HUES64 (cell line): ENCODE data around the gene SLC2A9.
"Not testable (repeated sequence)": the region's sequence is repeated elsewhere in the genome, so short reads cannot be mapped to it uniquely, and the experiment has no call there.

Experiments
- H3K27ac ChIP-seq: 2 replicates; pipeline ENCODE4 v1.7.0; 2013; ENCODE audit warnings: low read depth, low read length, inconsistent platforms
- H3K27me3 ChIP-seq: 2 replicates; pipeline ENCODE4 v1.6.1; 2013; ENCODE audit warnings: mild to moderate bottlenecking, low read length; ENCODE audit not compliant: insufficient read depth
- H3K36me3 ChIP-seq: 2 replicates; pipeline ENCODE4 v1.6.1; 2013; ENCODE audit warnings: mild to moderate bottlenecking, low read length; ENCODE audit not compliant: insufficient read depth
- H3K4me1 ChIP-seq: 2 replicates; pipeline ENCODE4 v1.6.1; 2013; ENCODE audit warnings: mild to moderate bottlenecking, low read length, moderate library complexity; ENCODE audit not compliant: insufficient read depth
- H3K4me3 ChIP-seq: 2 replicates; pipeline ENCODE4 v1.5.1; 2013; ENCODE audit warnings: mild to moderate bottlenecking, low read length, moderate library complexity
- H3K9ac ChIP-seq: 2 replicates; pipeline ENCODE4 v1.6.1; 2013; ENCODE audit warnings: mild to moderate bottlenecking, low read depth, low read length
- H3K9me3 ChIP-seq: 2 replicates; pipeline ENCODE4 v1.6.1; 2013; ENCODE audit warnings: low read depth, low read length; ENCODE audit not compliant: insufficient read depth
- WGBS: fragments of 150-250, 120-280 bp; methylation state at CpG from one replicate; pipeline ENCODE4 v1.1.7; 2013; ENCODE audit warnings: missing lambda C conversion rate; 5-methylcytosine and 5-hydroxymethylcytosine counted together

Gene SLC2A9

DNA sequence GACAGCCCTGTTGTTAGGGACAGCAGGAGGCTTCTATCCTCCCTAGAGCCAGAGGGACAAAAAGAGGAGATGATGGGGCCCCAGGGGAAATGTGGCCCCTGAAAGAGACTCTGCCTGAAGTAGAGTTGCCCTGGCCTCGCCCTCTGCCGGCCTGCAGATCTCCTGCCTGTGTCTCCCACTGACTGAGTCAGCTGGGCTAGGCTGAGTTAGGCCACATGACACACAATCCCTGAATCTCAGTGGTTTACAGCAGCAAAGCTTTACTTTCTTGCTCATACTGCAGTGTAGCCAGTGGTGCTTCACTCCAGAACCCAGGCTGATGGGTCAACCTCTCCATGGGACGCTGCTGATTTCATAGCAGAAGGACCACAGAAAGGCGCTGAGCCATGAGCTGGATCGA is 216.4 kb downstream of the SLC2A9 start:
- Histone ChIP-seq H3K4me1 (0 out of 2 replicates have a peak, but pooled peaks cover 8% of the 10 kb centered on the region), H3K27ac (no peak overlapping the region), H3K4me3 (no peak overlapping the region), H3K36me3 (no peaks in the 10 kb centered on the region), H3K9ac (no peak overlapping the region), H3K27me3 (no peaks in the 10 kb centered on the region), H3K9me3 (no peaks in the 10 kb centered on the region)
- WGBS, result 88% methylated on average over 5 of the region's 5 CpGs

DNA sequence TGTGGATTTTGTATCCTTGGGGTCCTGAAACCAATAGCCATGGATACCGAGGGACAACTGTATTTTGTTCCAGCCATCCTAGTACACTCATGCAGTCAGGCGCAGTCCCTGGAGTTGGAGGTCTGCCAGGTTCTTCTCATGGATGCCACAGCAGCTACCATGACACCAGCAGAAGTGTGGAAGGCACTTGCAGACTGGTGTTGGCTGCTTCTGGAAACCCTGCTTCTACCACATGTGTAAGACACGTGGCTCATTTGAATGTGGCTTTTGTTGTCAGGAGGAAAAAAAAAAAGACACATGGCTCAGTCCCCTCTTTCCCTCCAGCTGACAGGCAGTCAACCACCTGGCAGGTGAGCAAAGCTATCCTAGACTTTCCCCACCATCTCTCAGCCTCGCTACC is 220.4 kb downstream of the SLC2A9 start:
- Histone ChIP-seq H3K27ac (no peak overlapping the region), H3K36me3 (no peaks in the 10 kb centered on the region), H3K9me3 (no peaks in the 10 kb centered on the region), H3K4me1 (0 out of 2 replicates have a peak, but pooled peaks cover 8% of the 10 kb centered on the region), H3K4me3 (no peak overlapping the region), H3K27me3 (no peaks in the 10 kb centered on the region), H3K9ac (no peak overlapping the region)
- whole genome bisulfite sequencing, result 93% methylated on average over 3 of the region's 4 CpGs

DNA sequence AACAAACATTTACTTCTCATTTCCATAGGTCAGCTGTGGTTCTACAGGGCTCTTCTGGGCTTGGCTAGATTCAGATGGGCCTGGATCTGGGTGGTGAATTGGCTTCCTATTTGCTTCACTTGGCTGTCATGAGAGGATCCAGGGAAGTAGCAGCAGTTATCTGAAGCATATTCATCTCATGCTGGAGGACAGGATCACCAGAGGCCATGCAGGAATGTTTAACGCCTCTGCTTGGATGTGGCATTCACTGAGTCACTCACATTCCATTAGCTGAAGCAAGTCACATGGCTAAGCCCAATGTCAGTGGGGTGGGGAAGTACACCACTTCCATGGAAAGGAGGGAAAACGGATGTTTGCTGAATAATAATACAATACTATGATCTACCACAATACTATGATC is 224.7 kb downstream of the SLC2A9 start:
- not testable (repeated sequence) for H3K36me3 ChIP-seq, H3K27ac ChIP-seq, H3K4me1 ChIP-seq, H3K9me3 ChIP-seq, H3K27me3 ChIP-seq, H3K4me3 ChIP-seq, H3K9ac ChIP-seq
- no CpG with 5 or more reads among the region's 2 CpGs for WGBS

DNA sequence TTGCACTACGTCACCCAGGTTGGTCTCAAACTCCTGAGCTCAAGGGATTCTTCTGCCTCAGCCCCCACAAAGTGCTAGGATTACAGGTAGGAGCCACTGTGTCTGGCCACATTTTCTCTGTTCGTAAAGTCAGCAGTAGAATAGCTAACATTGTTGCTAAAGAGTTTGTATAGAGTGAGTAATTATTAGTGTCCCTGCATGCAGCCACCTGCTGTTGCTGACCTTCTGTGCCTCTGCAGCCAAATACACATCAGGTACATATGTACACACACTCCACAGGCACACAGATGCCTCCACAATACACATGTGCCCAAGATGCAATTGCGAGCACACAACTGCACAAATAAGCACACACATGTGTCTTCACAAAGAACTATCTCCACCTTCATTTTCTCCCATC is 228.9 kb downstream of the SLC2A9 start:
- no peaks in the 10 kb centered on the region for H3K4me1 ChIP-seq
- no peak overlapping the region for H3K4me3 ChIP-seq
- no peaks in the 10 kb centered on the region for H3K9me3 ChIP-seq
- H3K27ac ChIP-seq, result no peak overlapping the region
- no peaks in the 10 kb centered on the region for H3K36me3 ChIP-seq
- H3K27me3 ChIP-seq, result no peaks in the 10 kb centered on the region
- 95% methylated on average over 3 of the region's 3 CpGs for WGBS
- no peak overlapping the region for H3K9ac ChIP-seq

DNA sequence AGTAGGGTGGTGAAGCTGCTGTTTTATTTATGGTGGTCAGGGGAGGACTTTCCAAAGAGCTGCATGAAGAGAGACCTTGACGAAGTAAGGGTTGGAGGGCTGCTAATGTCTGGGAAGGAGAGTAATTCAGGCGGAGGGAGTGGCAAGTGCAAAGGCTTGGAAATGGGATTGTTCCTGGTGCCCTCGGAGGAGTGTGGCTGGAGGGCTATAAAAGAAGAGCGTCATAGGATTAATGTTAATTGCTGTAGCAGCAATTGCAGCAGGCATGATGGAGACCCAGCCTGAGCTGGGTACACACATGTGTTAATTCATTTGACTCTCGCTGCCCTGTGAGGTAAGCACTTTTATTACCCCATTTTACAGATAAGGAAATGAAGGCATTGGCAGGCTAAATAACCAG is 235.4 kb downstream of the SLC2A9 start:
- 86% methylated on average over 5 of the region's 5 CpGs for WGBS
- H3K4me1 ChIP-seq, H3K9me3 ChIP-seq, H3K27ac ChIP-seq, H3K9ac ChIP-seq, H3K36me3 ChIP-seq, H3K4me3 ChIP-seq: not testable (repeated sequence)
- peaks cover 30% of the 10 kb centered on the region for H3K27me3 ChIP-seq

DNA sequence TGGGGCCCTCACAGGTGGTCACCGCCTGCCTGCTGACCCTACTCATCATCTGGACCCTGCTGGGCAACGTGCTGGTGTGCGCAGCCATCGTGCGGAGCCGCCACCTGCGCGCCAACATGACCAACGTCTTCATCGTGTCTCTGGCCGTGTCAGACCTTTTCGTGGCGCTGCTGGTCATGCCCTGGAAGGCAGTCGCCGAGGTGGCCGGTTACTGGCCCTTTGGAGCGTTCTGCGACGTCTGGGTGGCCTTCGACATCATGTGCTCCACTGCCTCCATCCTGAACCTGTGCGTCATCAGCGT is 239.2 kb downstream of the SLC2A9 start:
- Histone ChIP-seq H3K27me3 (peaks cover 43% of the 10 kb centered on the region), H3K27ac (no peak overlapping the region), H3K9me3 (no peaks in the 10 kb centered on the region), H3K36me3 (no peaks in the 10 kb centered on the region), H3K9ac (no peak overlapping the region), H3K4me3 (peak overlapping the region; percentile 55), H3K4me1 (no peaks in the 10 kb centered on the region)
- whole genome bisulfite sequencing, result 81% methylated on average over 22 of the region's 22 CpGs

DNA sequence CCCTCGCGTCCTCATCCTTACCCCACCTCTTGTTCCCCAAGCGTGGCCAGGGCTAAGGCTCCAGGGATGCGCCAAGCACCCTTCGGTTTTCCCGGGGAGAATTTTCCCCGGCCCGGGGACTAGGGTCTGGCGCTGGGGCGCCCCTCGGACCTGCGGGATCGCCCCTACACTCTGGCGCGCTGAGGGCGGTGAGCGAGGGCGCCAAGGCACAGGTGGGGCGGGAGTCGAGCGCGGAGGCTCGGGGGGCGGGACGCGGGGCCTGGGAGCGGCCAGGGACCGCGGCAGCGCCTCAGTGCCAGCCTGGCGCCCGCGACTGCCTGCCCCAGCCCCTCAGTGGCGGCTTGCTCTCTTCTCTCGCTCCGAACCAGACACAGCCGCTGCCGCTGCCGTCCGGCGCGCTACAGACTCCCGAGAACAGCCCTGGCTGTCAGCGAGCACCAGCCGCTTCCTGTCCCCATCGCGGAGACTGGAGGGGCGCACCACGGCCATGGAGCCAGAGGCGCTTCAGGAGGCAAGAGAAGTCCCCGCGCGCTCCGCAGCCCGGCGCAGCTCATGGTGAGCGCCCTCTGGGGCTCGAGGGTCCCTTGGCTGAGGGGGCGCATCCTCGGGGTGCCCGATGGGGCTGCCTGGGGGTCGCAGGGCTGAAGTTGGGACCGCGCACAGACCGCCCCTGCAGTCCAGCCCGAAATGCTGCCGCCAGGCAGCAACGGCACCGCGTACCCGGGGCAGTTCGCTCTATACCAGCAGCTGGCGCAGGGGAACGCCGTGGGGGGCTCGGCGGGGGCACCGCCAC is 239.8 kb downstream of the SLC2A9 start, which contains the start of gene DRD5:
Gene DRD5, plus strand, starts transcription at position 292 of the 793 bp plus-strand sequence. Its CDS starts 396 bp downstream, at position 688.
- peak within 1 kb of the TSS; percentile 55 for H3K4me3 ChIP-seq

More for the DNA sequence above, 239.8 kb downstream of the SLC2A9 start, which contains the start of gene DRD5:
- Histone ChIP-seq H3K4me1 (no peaks in the 10 kb centered on the region), H3K9ac (no peak within 1 kb of the TSS), H3K27ac (no peak within 1 kb of the TSS), H3K9me3 (no peaks in the 10 kb centered on the region), H3K27me3 (peaks cover 43% of the 10 kb centered on the region), H3K36me3 (no peaks in the 10 kb centered on the region)
- 6% methylated on average over 78 of the region's 78 CpGs for WGBS
